MM.1S (cell line): ENCODE measurements around the gene LRRC26.
"Not testable (repeated sequence)": the region's sequence is repeated elsewhere in the genome, so short reads cannot be mapped to it uniquely, and the experiment has no call there.

Experiments used
- DNase-seq: peaks from one replicate; pipeline ENCODE4 v3.0.0-alpha.2; 2015
- H2AFZ ChIP-seq: fragments of 300-600 bp; sonication (generic); 2 replicates; pipeline ENCODE4 v1.6.0; 2016; ENCODE audit warnings: antibody characterized with exemption, low read length
- H3F3A ChIP-seq: fragments of 300-600 bp; sonication (generic); 2 replicates; pipeline ENCODE4 v1.6.1; 2016; ENCODE audit warnings: mild to moderate bottlenecking, antibody characterized with exemption, low read length, moderate library complexity, mixed read lengths; ENCODE audit not compliant: insufficient read depth
- H3K27ac ChIP-seq: fragments of 300-600 bp; sonication (generic); 2 replicates; pipeline ENCODE4 v1.5.1; 2016; ENCODE audit warnings: mild to moderate bottlenecking, low read length
- H3K27me3 ChIP-seq: fragments of 300-600 bp; sonication (generic); replicated peaks from 2 replicates; pipeline ENCODE4 v1.6.0; 2016; ENCODE audit warnings: low read length; ENCODE audit not compliant: insufficient read depth
- H3K36me3 ChIP-seq: fragments of 300-600 bp; sonication (generic); replicated peaks from 2 replicates; pipeline ENCODE4 v1.6.1; 2016; ENCODE audit warnings: mild to moderate bottlenecking, low read length, mixed read lengths; ENCODE audit not compliant: insufficient read depth
- H3K4me1 ChIP-seq: fragments of 300-600 bp; sonication (generic); 2 replicates; pipeline ENCODE4 v1.6.1; 2016; ENCODE audit warnings: low read length, mixed read lengths
- H3K4me2 ChIP-seq: fragments of 300-600 bp; sonication (generic); 2 replicates; pipeline ENCODE4 v1.6.0; 2016; ENCODE audit warnings: low read depth, low read length
- H3K4me3 ChIP-seq: fragments of 300-600 bp; sonication (generic); 2 replicates; pipeline ENCODE4 v1.5.1; 2016; ENCODE audit warnings: low read length, mixed read lengths
- H3K79me2 ChIP-seq: fragments of 300-600 bp; sonication (generic); 2 replicates; pipeline ENCODE4 v1.6.1; 2016; ENCODE audit warnings: mixed run types, low read length, mixed read lengths
- H3K9ac ChIP-seq: fragments of 300-600 bp; sonication (generic); 2 replicates; pipeline ENCODE4 v1.6.1; 2016; ENCODE audit warnings: low read length, mixed read lengths
- H3K9me2 ChIP-seq: fragments of 300-600 bp; sonication (generic); replicated peaks from 2 replicates; pipeline ENCODE4 v1.6.1; 2016; ENCODE audit warnings: mild to moderate bottlenecking, low read length, mixed read lengths; ENCODE audit not compliant: insufficient read depth
- H3K9me3 ChIP-seq: fragments of 300-600 bp; sonication (generic); replicated peaks from 2 replicates; pipeline ENCODE4 v1.6.1; 2016; ENCODE audit warnings: mild to moderate bottlenecking, low read length, mixed read lengths; ENCODE audit not compliant: insufficient read depth
- H4K20me1 ChIP-seq: fragments of 300-600 bp; sonication (generic); 2 replicates; pipeline ENCODE4 v1.6.1; 2016; ENCODE audit warnings: mild to moderate bottlenecking, low read length, moderate library complexity, mixed read lengths; ENCODE audit not compliant: insufficient read depth
- EZH2 ChIP-seq: fragments of 300-600 bp; sonication (generic); optimal IDR thresholded peaks from 2 replicates; pipeline ENCODE3; 2017; ENCODE audit warnings: low read depth, mild to moderate bottlenecking, antibody characterized with exemption, low read length, mixed read lengths
- EZH2phosphoT487 ChIP-seq: fragments of 300-600 bp; sonication (generic); IDR thresholded peaks from 2 replicates; pipeline ENCODE4 v1.6.1; 2018; ENCODE audit warnings: antibody characterized with exemption, low read length
- TF ChIP-seq, protein P1 (sequence below): fragments of 300-600 bp; sonication (generic); IDR thresholded peaks from 2 replicates; pipeline ENCODE4 v1.5.1; 2016; ENCODE audit warnings: antibody characterized with exemption, low read length, mixed read lengths

LRRC26 gene

DNA sequence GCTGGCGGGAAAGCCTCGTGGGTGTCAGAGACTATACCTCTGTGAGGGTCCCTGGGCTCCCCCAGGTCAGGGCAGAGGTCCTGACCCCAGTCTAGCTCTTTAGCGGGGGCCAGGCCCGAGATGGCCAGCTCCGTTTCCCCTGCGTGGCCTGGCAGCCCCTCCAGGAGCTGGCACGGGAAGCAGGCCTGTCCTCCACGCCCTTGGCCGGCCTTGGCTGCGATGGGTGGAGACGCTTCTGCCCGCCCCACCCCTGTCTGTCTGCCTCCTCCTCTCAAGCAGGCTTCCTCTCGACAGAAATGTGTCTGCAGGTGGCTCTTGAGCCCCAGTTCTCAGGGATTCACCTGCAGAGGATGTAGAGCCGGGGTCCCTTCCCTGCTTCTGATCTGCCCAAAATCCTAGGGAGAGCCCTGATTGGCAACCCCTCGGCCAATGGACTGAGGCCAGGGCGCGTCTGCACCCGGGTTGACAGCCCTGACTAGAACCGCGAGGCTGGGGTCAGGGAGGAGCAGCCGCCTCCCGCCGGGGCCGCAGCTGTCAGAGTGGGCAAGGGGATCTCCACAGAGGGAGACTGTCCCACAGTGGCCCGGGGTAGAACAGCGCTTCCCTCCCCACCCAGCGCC, 33.5 kb downstream of the LRRC26 start:
- Histone ChIP-seq H3K9me2 (no peaks in the 10 kb centered on the region), H2AFZ (no peak overlapping the region), H3K36me3 (no peaks in the 10 kb centered on the region), H3K9ac (no peak overlapping the region), H3K4me3 (no peak overlapping the region), H3K9me3 (no peaks in the 10 kb centered on the region), H3F3A (no peaks in the 10 kb centered on the region), H4K20me1 (no peaks in the 10 kb centered on the region), H3K27ac (no peak overlapping the region), H3K27me3 (peaks cover 83% of the 10 kb centered on the region), H3K4me1 (no peaks in the 10 kb centered on the region), H3K79me2 (no peaks in the 10 kb centered on the region), H3K4me2 (no peak overlapping the region)
- TF ChIP-seq EZH2phosphoT487: no peak
- TF ChIP-seq, protein P1, sequence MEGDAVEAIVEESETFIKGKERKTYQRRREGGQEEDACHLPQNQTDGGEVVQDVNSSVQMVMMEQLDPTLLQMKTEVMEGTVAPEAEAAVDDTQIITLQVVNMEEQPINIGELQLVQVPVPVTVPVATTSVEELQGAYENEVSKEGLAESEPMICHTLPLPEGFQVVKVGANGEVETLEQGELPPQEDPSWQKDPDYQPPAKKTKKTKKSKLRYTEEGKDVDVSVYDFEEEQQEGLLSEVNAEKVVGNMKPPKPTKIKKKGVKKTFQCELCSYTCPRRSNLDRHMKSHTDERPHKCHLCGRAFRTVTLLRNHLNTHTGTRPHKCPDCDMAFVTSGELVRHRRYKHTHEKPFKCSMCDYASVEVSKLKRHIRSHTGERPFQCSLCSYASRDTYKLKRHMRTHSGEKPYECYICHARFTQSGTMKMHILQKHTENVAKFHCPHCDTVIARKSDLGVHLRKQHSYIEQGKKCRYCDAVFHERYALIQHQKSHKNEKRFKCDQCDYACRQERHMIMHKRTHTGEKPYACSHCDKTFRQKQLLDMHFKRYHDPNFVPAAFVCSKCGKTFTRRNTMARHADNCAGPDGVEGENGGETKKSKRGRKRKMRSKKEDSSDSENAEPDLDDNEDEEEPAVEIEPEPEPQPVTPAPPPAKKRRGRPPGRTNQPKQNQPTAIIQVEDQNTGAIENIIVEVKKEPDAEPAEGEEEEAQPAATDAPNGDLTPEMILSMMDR: no peak
- TF ChIP-seq EZH2: no peak
- DNase-seq: peak; percentile 5

- H3K36me3 ChIP-seq, H3K4me2 ChIP-seq, H3K27ac ChIP-seq, H4K20me1 ChIP-seq, H3K9ac ChIP-seq, H3K4me3 ChIP-seq, H2AFZ ChIP-seq, H3K79me2 ChIP-seq, H3K9me3 ChIP-seq, H3F3A ChIP-seq, H3K9me2 ChIP-seq, DNase-seq, H3K4me1 ChIP-seq: not testable (repeated sequence)
- H3K27me3 ChIP-seq: peaks cover 79% of the 10 kb centered on the region
Observed at GRCh38 chr9:137135154-137135553, 34.7 kb downstream of the LRRC26 start.

GRCh38 chr9:137134191-137134590, 35.7 kb downstream of the LRRC26 start:
- H3K79me2 ChIP-seq: no peaks in the 10 kb centered on the region
- H3K4me2 ChIP-seq: no peak overlapping the region
- H3F3A ChIP-seq: no peaks in the 10 kb centered on the region
- H3K9me3 ChIP-seq: no peaks in the 10 kb centered on the region
- H3K4me3 ChIP-seq: no peak overlapping the region
- TF ChIP-seq EZH2: no peak
- no peak for TF ChIP-seq EZH2phosphoT487
- TF ChIP-seq, protein P1: no peak
- no peak overlapping the region for H3K9ac ChIP-seq
- no peak for DNase-seq
- no peak overlapping the region for H3K27ac ChIP-seq
- no peak overlapping the region for H2AFZ ChIP-seq
- no peaks in the 10 kb centered on the region for H3K9me2 ChIP-seq
- no peaks in the 10 kb centered on the region for H4K20me1 ChIP-seq
- no peaks in the 10 kb centered on the region for H3K36me3 ChIP-seq
- H3K27me3 ChIP-seq: peaks cover 71% of the 10 kb centered on the region
- H3K4me1 ChIP-seq: no peaks in the 10 kb centered on the region

- Histone ChIP-seq H3K4me3 (peak overlapping the region; percentile 75), H3K27ac (no peak overlapping the region), H3K9me2 (no peaks in the 10 kb centered on the region), H3F3A (peaks cover 9% of the 10 kb centered on the region; the same call in 1 of the 2 replicates), H3K4me2 (peak overlapping the region; percentile 83; the same call in 1 of the 2 replicates), H4K20me1 (no peaks in the 10 kb centered on the region), H2AFZ (peak overlapping the region; percentile 80; the same call in 1 of the 2 replicates), H3K9me3 (no peaks in the 10 kb centered on the region), H3K27me3 (peaks cover 54% of the 10 kb centered on the region), H3K79me2 (no peaks in the 10 kb centered on the region), H3K9ac (no peak overlapping the region), H3K4me1 (0 out of 2 replicates have a peak, but pooled peaks cover 8% of the 10 kb centered on the region), H3K36me3 (no peaks in the 10 kb centered on the region)
- TF ChIP-seq EZH2: no peak
- TF ChIP-seq, protein P1: no peak
- no peak for TF ChIP-seq EZH2phosphoT487
- DNase-seq: no peak
Observed at GRCh38 chr9:137130176-137130755, 39.6 kb downstream of the LRRC26 start.
